Left forelimb (tissue), 1 donor: Measurements from ENCODE around the gene KSR2.
"Not testable (repeated sequence)": the region's sequence is repeated elsewhere in the genome, so short reads cannot be mapped to it uniquely, and the experiment has no call there.

Source experiments
- DNase-seq: peaks from one replicate; pipeline ENCODE4 v3.0.0-alpha.2; 2018; ENCODE audit warnings: low spot score

KSR2 gene

GRCh38 chr12:117686210-117686609 lies 282.6 kb downstream of the KSR2 start:
- no peak for DNase-seq

GRCh38 chr12:117685110-117685926 lies 283.5 kb downstream of the KSR2 start:
- DNase-seq = peak; percentile 71

- no peak for DNase-seq
Observed at GRCh38 chr12:117684471-117684870, 284.3 kb downstream of the KSR2 start.

- no peak for DNase-seq
Observed at GRCh38 chr12:117680312-117680711, 288.5 kb downstream of the KSR2 start.

- DNase-seq = no peak
Observed at GRCh38 chr12:117679776-117680175, 289.0 kb downstream of the KSR2 start.

- DNase-seq = no peak
Observed at GRCh38 chr12:117674763-117675162, 294.0 kb downstream of the KSR2 start.

- no peak for DNase-seq
Observed at GRCh38 chr12:117674313-117674712, 294.5 kb downstream of the KSR2 start.

- no peak for DNase-seq
Observed at GRCh38 chr12:117671734-117672133, 297.1 kb downstream of the KSR2 start.

- DNase-seq = no peak
Observed at GRCh38 chr12:117664169-117664568, 304.6 kb downstream of the KSR2 start.

GRCh38 chr12:117662620-117663395 lies 306.0 kb downstream of the KSR2 start:
- DNase-seq = no peak

GRCh38 chr12:117662220-117662619 lies 306.6 kb downstream of the KSR2 start:
- DNase-seq = no peak

- no peak for DNase-seq
Observed at GRCh38 chr12:117661471-117661870, 307.3 kb downstream of the KSR2 start.

GRCh38 chr12:117660896-117661295 lies 307.9 kb downstream of the KSR2 start:
- no peak for DNase-seq

GRCh38 chr12:117658226-117658625 lies 310.6 kb downstream of the KSR2 start:
- no peak for DNase-seq

GRCh38 chr12:117649796-117650195 lies 319.0 kb downstream of the KSR2 start:
- DNase-seq = no peak

GRCh38 chr12:117646520-117646919 lies 322.3 kb downstream of the KSR2 start:
- no peak for DNase-seq

- DNase-seq = no peak
Observed at GRCh38 chr12:117645473-117645872, 323.3 kb downstream of the KSR2 start.

- DNase-seq = no peak
Observed at GRCh38 chr12:117643971-117644370, 324.8 kb downstream of the KSR2 start.

- no peak for DNase-seq
Observed at GRCh38 chr12:117641885-117642284, 326.9 kb downstream of the KSR2 start.

GRCh38 chr12:117640511-117640910 lies 328.3 kb downstream of the KSR2 start:
- DNase-seq = no peak

GRCh38 chr12:117629454-117629853 lies 339.3 kb downstream of the KSR2 start:
- no peak for DNase-seq

GRCh38 chr12:117628711-117629110 lies 340.1 kb downstream of the KSR2 start:
- DNase-seq = not testable (repeated sequence)

- no peak for DNase-seq
Observed at GRCh38 chr12:117622741-117623140, 346.0 kb downstream of the KSR2 start.
